Measurements from ENCODE around the gene TJAP1.
"Not testable (repeated sequence)": the region's sequence is repeated elsewhere in the genome, so short reads cannot be mapped to it uniquely, and the experiment has no call there.

The TJAP1 gene

DNA sequence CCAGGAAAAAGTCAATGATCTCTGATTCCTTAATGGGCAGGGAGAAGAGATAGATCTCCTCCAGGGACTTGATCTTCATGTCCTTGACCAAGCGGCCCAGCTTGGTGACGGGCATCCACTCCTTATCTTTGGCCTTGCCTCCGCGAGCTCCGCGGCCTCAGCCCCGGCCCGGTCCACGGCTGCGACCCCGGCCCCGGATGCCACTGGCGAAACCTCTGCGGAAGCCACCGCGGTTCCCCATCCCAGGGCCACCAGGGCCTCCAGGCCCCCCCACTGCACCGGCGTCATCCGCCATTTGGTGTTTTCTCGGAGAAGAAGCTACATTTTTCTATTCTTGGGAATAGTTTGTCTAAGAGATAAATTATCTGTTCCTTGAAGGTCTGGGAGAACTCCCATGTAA, 62.0 kb downstream of the TJAP1 start:
- DNase-seq, result not testable (repeated sequence)

DNA sequence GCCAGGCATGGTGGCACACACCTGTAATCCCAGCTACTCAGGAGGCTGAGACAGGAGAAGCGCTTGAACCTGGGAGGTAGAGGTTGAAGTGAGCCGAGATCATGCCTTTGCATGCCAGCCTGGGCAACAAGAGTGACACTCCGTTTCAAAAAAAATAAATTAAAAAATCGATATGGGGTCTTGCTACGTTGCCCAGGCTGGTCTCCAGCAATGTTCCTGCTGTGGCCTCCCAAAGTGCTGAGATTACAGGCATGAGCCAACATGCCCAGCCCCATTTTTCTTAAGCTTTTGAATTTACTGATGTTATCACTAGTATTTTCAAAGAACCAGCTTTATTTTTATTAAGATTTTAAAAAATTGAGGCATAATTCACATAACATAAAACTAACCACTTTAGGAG, 63.1 kb downstream of the TJAP1 start:
- no peak for DNase-seq

DNA sequence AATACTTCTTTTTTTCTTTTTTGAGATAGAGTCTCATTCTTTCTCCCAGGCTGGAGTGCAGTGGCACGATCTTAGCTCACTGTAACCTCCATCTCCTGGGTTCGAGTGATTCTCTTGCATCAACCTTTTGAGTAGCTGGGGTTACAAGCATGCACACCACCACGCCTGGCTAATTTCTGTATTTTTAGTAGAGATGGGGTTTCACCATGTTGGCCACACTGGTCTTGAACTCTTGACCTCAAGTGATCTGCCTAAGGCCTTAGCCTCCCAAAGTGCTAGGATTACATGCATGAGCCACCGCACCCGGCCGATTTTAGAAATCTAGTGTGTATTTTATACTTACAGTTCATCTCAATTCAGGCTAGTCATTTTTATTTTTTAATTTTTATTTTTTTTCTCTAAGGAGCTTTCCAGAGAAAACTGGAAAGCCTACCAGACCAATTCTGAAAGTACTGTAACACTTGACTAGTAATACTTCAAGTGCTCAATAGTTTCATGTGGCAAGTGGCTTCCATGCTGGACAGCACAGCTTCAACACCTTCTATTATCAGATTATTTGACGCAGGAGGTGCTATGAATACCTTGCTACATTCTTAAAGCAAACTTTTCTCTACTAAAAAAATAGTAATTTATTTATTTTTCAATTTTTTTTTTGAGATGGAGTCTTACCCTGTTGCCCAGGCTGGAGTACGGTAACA, 64.6 kb downstream of the TJAP1 start:
- DNase-seq, result no peak

DNA sequence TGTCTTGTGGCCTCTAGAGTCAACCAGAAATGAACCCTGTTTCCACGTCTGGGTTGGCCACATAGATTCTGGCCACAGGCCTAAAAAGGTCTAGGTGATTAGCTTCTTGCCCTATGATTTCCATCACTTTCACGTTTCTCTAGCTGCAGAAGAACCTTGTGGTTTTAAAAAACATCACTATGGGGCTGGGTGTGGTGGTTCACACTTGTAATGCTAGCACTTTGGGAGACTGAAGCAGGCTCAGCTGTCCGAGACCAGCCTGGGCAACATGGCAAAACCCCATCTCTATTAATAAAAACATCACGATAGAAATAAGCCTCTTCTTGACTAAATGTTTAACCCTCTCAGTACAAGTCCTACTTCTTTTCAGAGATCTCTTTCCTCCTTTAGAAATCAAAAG, 67.1 kb downstream of the TJAP1 start:
- no peak for DNase-seq

DNA sequence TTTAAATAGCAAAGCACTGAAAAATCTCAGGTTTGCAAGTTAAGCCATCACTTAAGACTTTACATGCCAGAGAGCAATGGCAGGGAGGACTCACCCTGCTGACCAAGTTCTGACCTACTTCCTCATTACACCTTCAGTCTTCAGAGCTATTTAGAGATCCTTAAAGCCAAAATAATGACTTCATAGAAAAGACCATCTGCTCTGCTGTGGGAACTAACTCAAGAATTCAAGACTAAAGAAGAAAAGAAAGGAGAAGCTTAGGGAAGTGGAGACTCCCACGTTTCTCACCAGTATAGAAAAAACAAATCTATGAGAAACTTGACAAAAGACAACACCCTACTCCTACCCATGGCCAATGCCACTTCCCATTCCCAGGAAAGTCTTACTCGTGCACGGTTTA, 69.9 kb downstream of the TJAP1 start:
- no peak for DNase-seq

Data from NCI-H1417 (cell line).